HG02678 (cell line): ENCODE measurements around the gene LAGE3.

Source experiments
- ATAC-seq: cut with Tn5 transposase; IDR thresholded peaks from one replicate; pipeline ENCODE4 v1.9.1; 2021; ENCODE audit warnings: mild to moderate bottlenecking, moderate library complexity; ENCODE audit not compliant: unreplicated experiment

LAGE3 gene

DNA sequence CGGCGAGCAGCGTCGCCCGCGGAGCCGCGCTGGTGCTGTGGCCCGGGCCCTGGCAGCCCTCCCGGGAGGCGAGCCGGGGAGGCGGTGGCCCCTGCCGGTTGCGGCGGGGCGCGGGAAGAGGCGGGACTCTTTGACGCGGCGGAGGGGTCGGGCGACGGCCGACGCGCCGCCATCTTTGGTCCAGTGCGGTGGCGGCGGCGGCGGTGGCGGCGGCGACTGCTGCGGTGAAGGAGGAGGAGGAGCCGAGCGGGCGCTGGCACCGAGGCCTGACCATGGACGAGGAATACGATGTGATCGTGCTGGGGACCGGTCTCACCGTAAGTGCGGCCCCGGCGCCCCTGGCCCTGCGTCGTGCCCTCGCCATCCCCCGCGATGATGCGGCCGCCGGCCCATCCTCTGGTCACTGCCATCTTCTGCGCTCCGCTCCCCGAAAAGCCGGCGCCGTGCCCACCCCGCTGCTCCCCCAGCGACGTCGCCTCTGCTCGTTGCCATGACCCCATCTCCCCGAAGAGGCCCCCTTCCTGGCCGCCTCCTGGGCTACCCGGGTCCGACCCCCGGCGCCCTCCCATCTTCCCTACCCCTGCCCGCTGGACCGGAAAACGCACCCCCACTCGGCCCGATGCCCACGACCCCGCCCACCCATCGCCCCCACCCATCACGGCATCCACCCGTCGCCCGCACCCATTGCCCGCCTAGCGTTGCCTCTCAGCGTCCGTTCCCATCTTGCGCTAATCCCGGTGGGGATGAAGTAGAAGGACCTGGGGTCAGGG, 41.9 kb downstream of the LAGE3 start, which contains the start of gene GDI1:
TSS of gene GDI1 (plus strand) at position 172 of the 770 bp plus-strand sequence. CDS start at position 273, 101 bp downstream.
- ATAC-seq = peak; percentile 66

DNA sequence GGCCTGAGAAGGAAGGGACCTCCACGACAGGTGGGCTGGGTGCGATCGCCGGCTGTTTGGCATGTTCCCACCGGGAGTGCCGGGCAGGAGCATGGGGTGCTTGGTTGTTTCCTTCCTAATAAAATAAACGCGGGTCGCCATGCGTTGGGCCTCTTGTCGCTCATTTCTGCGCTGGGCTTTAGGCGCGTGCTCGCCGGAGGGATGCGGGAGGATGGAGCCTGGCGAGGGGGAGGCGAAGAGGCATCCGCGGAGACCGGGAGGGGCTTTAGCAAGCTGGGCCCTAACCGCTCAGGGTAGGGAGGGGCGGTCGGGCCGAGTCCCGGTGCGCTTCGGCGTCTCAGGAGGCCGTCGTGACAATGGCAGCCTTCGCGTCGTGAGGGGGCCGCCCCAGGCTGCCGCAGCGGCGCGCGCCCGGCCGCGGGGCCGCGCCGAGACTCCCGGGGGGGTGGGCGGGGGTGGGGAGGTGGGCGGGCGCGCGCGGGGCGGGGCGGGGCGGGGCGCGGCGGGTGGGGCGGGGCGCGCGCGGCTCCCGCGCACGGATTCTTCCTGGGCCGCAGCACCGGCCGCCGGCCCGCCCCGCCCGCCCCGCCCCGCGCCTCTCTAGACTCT, 42.6 kb downstream of the LAGE3 start:
- peak; percentile 39 for ATAC-seq

DNA sequence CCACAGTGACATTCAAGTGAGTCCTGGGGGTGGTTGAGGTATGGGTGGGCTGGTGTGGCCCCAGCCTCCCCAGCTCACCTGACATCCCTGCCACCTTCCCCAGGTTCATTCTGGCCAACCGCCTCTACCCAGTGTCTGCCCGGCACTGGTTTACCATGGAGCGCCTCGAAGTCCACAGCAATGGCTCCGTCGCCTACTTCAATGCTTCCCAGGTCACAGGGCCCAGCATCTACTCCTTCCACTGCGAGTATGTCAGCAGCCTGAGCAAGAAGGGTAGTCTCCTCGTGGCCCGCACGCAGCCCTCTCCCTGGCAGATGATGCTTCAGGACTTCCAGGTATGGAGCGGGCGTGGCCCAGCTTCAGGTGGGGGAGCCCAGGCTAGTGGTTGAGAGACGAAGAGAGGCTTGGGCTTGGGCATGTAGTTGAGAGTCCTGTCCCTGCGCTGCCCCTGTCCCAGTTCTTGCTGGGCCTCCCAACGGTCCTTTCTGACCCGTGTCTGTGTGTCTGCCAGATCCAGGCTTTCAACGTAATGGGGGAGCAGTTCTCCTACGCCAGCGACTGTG, 43.8 kb downstream of the LAGE3 start:
- ATAC-seq = no peak

DNA sequence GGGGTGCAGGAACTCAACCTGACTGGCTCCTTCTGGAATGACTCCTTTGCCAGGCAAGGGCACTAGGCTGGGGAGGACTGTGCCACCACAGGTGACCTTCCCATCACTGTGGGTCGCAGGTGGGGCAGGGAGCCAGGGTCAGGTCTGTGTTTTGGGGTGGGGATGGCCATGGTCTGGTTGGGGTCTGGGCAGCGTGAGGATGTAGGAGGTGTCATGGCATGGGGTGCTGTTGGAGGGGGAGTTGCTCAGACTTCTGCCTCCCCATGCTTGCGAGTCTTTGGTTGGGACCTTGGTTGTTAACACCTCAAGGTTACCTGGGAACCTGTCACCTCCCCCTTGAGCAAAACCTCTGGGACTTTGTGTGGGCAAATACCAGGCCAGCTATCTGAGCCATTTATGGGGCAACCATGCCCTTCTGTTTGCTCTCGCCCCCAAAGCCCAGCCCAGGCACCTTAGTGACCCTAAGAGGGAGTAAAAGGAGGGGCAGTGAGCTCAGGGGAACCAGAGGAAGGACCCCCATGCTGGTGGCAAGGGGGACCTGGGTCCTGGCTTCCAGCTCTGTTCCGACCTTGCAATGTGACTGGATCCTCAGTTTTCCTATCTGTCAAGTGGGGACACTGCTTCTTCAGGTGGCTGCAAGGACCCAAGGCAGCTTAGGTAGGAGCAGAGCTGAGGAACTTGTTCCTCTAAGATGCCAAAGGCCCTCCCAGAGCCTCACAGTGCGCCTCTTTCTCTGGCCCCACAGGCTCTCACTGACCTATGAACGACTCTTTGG, 44.5 kb downstream of the LAGE3 start:
- ATAC-seq = no peak

DNA sequence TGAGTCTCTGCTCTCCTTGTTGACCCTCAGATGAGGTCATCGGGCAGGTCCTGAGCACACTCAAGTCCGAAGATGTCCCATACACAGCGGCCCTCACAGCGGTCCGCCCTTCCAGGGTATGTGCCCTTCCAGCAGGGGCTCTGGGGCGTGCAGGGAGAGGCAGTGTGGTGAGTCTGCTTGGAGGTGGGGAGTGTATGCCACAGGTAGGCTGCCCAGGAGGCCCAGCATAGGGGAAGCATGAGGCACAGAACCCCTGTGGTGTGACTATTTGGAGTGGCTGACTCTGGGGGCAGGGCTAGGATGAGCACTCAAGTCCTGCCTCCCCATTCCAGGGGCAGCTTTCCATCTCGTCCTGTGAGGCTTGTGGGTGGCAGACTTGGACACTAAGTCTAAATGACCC, 45.5 kb downstream of the LAGE3 start:
- no peak for ATAC-seq

DNA sequence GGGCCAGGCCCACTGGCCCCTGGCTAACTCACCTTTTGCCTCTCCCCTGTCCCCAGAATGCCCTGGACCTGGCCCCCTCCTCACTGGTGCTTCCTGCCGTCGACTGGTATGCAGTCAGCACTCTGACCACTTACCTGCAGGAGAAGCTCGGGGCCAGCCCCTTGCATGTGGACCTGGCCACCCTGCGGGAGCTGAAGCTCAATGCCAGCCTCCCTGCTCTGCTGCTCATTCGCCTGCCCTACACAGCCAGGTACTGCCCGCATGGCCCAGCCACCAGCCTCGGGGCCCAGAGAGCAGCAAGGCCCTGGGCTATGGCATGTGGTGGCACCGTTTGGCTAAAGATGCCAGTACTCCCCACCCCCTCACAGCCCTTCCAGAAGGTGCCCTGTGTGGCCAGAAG, 46.9 kb downstream of the LAGE3 start:
- ATAC-seq = no peak

DNA sequence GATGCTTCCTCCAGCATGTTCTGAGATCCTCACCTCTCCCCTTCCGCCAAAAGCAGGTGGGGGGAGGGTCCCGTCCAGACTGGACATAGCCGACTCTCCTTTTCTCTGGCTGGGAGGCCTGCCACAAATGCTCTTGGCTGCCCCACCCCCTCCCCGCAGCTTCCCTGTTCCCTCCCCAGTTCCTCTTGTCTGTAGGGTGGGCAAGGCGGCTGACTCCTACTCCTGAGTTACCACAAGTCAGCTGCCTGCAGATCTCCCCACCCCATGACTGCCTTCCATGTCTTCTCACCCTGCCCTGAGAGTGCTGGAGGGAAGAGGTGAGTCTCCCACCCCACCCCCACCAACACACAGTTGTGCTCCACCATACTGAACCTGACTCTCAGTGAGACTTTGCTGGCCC, 47.7 kb downstream of the LAGE3 start:
- ATAC-seq = no peak

DNA sequence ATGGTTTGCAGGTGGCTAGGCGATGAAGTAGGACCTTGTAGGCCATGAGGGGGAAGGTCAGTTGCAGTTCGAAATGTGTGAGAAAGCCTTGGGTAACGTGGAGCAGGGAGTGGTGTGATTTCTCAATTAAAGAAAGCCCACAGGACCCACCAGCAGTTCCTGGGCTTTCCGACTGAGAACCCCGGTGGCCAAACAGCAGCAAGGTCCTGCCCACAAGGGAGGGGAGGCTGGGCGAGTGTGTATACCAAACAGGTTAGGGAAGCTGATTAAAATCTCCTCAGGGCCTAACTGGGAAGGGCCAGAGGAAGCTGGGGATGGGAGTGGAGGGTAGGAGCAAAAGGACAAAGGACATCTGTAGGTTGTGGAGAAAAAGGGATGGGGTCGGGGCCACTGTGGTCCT, 48.2 kb downstream of the LAGE3 start:
- ATAC-seq = no peak

DNA sequence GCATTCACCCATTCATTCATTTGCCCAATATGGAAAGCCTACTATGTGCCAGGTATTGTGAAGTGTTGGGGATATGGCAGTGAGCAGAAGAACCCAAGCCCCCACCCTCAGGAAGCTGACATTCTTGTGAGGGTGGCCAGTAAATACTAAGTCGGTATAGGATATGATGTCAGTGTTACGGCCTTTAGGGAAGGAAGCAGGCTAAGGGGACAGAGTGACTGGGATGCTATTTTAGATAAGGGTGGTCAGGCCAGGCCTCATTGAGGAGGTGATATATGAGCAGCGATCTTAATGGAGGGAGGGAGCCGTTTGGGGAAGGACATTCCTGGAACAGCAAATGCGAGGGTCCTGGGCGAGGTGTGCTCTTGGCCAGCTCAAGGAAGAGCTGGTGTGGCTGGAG, 48.6 kb downstream of the LAGE3 start:
- ATAC-seq = no peak

DNA sequence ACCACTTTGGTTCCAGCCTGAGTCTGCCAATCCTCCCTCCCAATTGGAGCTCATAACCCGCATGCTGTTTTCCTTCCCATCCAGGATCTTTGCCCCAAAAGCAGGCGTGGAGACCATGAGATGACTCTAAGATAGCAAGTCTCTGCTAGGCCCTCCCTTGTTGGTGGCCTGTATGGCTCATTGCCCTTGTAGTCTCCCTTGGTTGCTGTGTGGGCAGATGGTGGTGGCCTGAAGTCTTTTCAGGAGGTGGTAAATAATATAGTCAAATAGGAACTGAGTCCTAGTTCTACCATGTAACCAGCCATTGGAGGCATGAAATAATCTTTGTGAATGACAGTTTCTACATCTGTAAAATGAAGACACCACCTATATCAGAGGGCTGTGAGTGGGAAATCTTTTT, 49.4 kb downstream of the LAGE3 start:
- ATAC-seq = no peak

DNA sequence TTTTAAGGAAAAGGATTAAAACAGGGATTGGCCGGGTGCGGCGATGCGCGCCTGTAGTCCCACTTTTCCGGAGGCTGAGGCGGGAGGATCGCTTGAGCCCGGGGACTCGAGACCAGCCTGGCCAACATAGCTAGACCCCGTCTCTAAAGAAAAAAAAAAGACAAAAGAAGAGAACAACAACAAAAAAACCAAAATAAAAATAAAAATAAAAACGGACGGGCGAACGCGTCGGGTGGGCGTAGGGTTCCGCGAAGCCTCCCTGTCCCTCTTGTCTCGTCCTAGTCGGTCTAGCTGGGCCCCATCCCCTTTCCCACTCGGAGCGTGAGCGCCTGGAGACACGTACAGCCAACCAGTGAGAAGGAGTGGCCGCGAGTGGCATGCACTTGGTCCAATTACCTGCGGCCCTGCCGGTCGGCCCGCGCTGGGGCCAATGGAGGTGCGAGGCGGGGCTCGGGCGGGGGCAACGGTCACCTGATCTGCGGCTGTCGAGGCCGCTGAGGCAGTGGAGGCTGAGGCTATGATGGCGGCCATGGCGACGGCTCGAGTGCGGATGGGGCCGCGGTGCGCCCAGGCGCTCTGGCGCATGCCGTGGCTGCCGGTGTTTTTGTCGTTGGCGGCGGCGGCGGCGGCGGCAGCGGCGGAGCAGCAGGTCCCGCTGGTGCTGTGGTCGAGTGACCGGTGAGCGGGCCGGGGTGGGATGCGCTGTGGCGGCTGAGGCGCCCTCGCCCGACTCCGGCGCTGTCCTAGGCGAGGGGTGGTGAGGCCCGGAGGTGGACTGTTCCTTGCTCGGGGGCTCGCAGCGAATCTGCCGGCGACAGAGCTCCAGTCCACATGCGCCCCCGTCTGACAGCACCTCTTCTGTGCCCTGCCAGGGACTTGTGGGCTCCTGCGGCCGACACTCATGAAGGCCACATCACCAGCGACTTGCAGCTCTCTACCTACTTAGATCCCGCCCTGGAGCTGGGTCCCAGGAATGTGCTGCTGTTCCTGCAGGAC, 50.6 kb downstream of the LAGE3 start, which contains the start of gene ATP6AP1:
TSS of gene ATP6AP1 (plus strand) at position 502 of the 996 bp plus-strand sequence. CDS start at position 518, 16 bp downstream.
- ATAC-seq = peak; percentile 99
